Activated naive CD8-positive, alpha-beta T cell treated with anti-CD3 and anti-CD28 coated beads, Interleukin-2, amount 50 U/mL, for 16 hours (primary cell): ENCODE measurements around the gene MRPL37.

Experiments used
- DNase-seq: peaks from one replicate; pipeline ENCODE4 v3.0.0-alpha.2; 2020; ENCODE audit warnings: low read depth, low spot score

MRPL37 gene

DNA sequence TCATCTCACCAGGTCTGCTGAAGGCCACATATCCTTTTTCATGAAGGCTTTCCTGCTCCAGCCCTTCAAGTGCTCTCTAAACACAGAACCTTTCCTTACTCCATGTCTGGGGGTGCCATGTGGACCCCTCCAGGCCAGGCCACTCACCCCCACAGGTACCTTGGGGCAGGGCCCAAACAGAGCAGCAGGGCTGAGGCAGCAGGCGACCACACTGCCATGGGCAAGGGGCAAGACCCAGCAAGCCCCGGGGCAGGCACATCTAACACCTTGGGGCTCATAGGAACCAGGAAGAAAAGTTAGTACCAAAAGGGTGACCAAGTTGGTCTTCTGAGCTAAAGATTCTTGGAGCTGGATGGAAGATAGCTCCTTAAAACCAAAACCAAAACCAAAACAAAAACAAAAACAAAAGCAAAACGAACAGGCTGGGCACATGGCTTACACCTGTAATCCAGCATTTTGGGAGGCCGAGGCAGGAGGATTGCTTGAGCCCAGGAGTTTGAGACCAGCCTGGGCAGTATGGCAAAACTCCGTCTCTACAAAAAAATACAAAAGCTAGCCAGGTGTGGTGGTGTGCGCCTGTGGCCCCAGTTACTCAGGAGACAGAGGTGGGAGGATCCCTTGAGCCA, 63.7 kb downstream of the MRPL37 start:
- DNase-seq, result no peak

DNA sequence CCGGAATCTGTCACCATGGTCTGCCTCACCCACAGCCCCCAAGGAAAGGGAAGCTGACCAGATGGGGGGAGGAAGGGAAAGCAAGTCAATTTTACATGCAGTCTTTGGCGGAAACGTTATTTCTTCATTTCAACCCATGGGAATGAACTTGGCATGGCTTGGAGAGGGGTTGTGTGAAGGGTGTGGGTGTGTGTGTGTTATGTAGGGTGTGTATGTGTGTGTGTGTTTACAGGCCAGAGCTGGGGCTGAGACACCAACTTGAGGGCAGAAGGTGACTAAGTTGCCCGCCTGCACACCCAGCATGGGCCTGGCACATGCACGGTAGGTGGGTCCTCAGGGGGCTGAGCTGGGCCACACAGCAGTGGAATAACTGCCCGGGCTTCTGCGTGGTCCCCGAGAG, 65.2 kb downstream of the MRPL37 start:
- DNase-seq, result no peak

DNA sequence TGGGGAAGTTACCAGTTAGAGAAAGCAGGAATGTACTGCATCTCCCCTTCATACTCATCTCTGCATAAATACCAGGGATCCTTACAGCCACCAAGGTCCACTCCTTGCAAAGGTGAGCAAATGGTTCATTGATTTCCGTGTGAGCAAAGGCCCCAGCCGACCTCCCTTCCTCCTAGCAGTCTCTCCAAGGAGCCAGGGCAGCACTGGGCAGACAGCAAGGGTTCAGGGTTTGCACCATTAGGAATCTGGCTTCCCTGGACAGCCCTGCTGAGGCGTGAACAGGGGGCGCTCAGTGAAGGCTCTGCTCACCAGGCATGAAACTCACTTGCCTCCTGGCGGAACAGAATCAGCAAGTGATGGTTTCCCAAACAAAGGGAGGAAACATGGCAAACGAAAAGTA, 65.7 kb downstream of the MRPL37 start:
- DNase-seq, result no peak

DNA sequence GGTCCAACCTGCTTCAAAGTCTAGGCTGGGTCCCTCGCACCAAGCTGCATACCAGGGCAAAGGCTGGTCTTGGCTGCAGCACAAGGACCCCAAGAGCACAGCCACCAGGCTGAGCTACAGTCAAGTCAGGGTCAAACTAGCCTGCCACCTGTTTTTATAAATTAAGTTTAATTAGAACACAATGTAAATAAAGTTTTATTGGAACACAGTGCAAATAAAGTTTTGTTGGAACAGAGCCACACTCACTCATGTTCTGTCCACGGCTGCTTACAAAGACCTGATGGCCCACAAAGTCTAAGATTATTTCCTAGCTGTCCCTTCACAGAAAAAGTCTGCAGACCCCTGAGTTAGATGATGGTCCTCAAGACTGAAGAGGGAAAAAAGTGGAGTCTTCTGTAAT, 66.2 kb downstream of the MRPL37 start:
- no peak for DNase-seq

DNA sequence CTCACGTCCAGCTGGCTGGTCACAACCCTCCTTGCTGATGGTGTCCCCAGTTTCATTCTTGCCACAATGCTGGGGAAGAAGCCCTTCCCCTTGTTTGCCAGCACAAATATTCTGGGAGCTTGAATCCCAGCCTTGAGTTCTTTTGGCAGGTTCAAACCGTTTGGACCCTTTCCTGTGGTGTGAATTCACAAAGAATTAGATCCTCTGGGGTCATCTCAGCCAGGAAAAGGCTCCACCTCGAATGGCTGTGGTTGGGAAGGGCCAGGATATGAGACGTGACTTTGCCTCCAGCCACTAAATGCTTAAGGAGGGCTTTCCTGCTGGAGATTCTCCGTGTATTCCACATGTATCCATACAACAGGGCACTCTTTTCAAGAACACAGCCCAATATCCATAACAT, 66.9 kb downstream of the MRPL37 start:
- DNase-seq, result no peak
